Measurements from ENCODE around the gene TMEM214.

Gene TMEM214, protein sequence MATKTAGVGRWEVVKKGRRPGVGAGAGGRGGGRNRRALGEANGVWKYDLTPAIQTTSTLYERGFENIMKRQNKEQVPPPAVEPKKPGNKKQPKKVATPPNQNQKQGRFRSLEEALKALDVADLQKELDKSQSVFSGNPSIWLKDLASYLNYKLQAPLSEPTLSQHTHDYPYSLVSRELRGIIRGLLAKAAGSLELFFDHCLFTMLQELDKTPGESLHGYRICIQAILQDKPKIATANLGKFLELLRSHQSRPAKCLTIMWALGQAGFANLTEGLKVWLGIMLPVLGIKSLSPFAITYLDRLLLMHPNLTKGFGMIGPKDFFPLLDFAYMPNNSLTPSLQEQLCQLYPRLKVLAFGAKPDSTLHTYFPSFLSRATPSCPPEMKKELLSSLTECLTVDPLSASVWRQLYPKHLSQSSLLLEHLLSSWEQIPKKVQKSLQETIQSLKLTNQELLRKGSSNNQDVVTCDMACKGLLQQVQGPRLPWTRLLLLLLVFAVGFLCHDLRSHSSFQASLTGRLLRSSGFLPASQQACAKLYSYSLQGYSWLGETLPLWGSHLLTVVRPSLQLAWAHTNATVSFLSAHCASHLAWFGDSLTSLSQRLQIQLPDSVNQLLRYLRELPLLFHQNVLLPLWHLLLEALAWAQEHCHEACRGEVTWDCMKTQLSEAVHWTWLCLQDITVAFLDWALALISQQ

DNA sequence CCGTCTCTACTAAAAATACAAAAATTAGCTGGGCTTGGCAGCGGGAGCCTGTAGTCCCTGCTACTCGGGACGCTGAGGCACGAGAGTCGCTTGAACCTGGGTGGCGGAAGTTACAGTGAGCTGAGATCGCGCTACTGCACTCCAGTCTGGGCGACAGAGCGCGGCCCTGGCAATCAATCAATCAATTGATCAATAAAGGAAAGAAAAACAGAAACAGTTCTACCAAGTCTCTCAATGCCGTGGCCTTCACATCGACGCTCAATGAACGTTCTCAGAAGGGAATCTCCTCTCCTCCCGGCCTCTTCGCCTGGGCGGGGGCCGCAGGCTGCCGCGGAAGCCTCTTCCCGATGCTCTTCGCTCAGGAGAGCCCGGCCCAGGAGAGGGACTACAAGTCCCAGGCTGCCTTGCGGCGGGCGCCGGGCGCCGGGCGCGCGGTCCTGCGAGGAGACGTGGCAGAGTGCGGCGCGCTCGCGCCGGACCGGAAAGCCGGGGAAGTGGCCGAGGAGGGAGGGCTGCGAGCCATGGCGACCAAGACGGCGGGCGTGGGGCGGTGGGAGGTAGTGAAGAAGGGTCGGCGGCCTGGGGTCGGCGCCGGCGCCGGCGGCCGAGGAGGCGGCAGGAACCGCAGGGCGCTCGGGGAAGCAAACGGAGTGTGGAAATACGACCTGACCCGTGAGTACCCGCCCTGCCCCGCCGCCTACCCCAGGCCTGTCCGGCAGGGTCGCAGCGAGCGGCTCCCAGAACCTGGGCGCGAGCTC, at the start of gene TMEM214:
TMEM214 (plus strand) TSS at position 471 of the 758 bp plus-strand sequence; CDS start at position 522, 51 bp downstream.
- DNase-seq (ENCODE audit: low read depth in 3 of 3), result peak; percentile 68 to 73 (median 72)

DNA sequence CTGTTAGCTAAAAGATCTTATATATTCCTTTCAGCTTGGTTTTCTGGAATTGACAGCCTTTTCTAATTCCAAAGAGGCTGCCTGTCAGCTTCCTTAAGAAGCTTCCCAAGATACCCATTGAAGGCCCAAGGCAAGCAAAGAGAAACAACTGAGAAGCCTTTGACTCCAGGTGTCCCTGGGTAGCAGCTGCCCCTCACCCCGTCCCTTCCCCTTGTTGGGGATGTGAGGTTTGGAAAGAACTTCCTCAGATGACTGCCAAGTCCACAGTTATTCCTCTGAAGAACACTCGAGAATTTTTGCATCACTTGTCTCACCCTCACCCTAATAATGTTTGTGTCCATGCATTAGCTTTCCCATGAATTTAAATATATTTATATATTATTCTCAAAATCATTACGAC, 49.0 kb upstream of the TMEM214 start:
- no peak for DNase-seq (ENCODE audit: low read depth in 3 of 3)

DNA sequence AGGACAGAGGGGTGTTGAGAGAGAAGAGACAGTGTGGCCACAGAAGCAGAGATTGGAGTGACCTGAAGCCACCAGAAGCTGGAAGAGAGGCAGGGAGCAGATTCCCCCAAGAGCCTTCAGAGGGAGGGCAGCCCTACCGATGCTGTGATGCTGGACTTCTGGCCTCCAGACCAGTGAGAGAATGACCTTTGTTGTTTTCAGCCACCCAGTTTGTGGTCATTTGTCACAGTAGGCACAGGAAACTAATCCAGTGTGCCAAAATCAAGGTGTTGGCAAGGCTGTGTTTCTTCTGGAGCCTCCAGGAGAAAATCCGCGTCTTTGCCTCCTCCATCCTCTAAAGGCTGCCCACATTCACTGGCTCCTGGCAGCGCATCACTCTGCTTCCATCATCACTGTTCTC, 47.0 kb upstream of the TMEM214 start:
- DNase-seq (ENCODE audit: low read depth in 3 of 3), result no peak

DNA sequence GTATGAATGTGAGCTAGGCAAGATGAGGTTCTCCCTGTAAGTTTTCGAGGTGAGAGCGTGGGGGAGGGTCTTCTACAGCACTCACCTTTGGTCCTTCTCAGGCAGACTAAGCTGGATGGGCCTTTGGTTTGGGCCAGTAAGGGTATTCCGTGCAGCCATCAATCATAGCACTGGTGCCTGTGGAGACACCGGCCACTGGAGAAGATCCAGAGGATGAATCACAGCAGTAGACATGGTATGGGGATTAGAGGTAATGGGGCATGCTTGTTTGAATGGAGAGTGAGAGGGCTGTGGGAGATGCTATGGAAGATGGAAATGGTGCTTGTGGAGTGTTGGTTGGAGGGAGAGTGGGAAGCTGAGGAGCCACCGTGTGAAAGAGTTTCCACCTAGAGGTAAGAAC, 46.2 kb upstream of the TMEM214 start:
- DNase-seq (ENCODE audit: low read depth in 3 of 3), result no peak

DNA sequence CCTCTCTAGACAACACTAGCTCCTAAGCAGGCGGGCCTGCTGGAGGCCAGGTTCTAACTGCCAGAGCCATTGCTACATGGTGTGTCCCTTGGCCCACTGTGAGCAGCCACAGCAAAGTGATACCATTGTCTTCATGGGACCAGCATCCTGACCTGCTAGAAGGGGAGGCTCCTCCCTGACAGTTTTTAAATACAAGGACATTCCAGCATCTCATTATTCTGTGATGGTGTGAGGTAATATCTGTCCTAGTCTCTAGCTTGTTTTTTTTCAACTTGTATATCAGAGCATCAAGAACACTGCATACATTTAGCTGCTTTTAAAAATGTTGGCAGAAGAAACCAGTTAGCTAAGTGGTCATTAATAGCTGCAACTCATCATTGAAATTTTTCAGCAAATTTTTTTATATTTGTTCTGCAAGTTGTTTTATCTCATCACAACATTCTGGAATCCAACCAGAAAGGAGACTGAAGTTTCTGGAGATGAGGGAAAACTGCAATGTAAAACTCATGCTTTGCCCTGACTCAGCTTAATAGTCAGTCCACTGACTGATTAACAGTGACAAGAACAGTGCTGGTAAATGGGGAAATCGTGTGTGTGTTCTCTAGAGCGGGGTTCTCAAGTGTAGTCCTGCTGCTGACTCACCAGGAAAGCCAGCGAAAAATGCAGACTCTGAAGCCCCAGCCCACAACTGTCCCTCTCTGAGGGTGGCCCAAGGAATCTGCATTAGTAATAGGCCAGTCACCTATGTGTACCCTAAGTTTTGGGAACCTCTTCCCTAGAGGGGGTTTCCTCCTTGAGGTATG, 44.5 kb upstream of the TMEM214 start:
- DNase-seq (ENCODE audit: low read depth in 3 of 3), result no peak

DNA sequence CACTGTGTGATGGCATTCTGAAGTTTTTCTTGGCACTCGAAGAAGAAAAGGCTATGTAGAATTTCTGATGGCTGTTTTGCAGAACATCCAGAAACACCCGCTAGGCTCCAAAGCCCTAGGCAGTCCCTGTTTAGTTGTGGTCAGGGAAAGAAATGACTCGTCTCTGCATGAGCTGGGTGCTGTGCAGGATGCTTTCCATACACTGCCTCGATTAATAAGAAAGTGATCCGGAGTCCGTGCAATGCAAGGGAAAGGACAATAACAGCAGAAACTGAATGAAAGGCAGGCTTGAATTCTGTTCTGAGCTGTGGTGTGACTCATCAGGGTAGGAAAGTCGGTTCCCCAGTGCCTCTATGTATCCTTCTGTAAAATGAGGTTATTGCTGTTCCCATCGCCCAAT, 43.6 kb upstream of the TMEM214 start:
- no peak for DNase-seq (ENCODE audit: low read depth in 3 of 3)

DNA sequence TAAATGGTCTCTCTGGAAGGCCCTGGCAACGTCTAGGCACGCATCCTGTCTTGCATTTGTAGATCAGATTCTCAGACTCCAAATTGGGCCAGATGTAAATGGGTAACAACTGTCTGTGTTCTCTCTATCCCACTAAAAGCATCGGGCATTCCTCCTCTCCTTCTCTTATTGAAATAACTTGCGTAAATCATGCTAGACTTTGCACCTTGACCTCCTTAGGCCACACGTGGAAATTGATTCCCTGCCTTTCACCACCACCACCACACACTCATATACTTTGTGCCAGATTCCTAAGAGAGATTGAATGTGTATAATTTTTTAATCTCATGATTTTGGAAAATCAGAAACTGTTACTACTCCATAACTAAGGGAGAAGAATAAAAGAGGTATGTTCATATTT, 41.0 kb upstream of the TMEM214 start:
- DNase-seq (ENCODE audit: low read depth in 3 of 3), result no peak

DNA sequence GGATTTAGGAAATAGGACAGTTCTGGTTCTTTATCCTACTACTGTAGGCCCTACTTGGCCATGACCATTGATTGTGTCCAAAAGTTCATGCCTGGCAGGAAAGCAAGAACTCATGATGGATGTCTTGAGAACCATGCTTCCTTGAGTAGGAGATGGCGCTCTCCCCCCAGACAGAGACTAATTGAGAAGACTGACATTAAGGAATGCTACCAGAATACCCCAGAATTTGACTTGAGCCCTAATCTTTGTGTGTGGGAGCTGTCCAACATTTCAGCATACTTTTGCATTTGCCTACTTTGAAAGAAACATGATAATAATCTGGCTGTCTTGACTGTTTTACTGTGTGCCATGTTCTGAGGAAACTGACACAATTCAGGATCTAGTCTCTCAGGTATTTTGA, 39.0 kb upstream of the TMEM214 start:
- DNase-seq (ENCODE audit: low read depth in 3 of 3), result no peak

DNA sequence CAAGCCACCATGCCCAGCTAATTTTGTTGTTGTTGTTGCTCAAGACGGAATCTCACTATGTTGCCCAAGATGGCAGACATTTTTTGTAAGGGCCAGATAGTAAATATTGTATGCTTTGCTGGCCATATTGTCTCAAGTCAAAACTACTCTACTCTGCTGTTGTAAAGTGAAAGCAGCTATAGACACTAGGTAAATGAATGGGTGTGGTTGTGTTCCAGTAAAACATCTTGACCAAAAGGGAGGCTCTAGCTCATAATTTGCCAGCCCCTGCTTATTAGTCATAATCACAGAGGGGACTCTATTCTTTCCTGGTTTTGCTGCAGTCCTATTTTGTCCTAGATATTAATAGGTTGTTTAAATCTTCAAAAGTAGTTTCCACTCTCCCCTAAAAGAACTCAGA, 37.8 kb upstream of the TMEM214 start:
- no peak for DNase-seq (ENCODE audit: low read depth in 3 of 3)

DNA sequence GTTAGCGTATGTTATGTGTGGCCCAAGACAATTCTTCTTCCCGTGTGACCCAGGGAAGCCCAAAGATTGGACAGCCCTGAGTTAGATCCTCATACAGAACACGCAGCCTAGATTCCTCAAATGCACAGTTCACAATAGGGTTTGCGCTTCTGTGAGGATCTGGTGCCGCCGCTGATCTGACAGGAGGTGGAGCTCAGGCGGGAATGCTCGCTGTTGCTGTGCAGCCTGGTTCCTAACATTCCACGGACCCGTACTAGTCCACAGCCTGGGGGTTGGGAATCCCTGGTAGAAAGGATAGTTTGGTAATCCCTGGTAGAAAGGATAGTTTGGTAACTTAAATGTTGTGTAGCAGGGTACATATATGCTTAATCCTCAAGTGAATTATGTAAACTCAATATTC, 35.4 kb upstream of the TMEM214 start:
- DNase-seq (ENCODE audit: low read depth in 3 of 3), result no peak

DNA sequence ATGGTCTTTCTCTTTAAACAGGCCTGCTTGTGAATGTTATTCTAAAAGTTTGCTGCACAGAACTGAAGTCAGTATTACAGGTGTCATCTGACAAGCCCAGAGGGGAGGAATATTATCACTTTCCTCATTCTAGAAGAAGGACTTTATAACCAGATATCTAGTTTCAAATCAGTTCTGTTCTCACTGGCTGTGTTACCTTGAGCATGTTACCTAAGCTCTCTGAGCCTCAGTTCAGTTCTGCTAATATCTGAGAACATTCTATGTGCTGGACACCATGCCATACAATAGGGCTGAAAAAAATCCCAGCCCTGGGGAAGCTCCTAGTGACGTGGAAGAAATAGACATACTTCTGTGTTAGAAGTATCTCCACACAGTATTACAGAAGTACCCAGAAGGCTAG, 34.4 kb upstream of the TMEM214 start:
- DNase-seq (ENCODE audit: low read depth in 3 of 3), result no peak

DNA sequence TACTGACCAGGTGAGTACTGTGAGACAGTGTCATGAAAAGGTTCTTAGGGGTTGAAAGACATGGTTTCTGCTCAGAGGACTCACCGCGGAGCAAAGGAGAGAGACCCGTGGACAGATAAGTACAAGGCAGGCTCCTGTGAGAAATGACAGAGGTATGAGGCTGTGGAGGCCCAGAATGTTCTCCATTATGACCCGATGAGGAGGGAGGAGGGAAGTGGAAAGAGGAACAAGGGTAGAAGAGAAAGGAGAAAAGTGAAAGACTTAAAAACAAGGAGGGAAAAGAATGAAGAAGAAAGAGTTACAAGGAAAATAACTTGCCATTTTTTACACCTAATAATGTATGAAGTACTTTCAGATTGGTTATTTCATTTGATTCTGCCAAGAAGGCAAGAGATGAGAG, 32.5 kb upstream of the TMEM214 start:
- DNase-seq (ENCODE audit: low read depth in 3 of 3), result no peak

DNA sequence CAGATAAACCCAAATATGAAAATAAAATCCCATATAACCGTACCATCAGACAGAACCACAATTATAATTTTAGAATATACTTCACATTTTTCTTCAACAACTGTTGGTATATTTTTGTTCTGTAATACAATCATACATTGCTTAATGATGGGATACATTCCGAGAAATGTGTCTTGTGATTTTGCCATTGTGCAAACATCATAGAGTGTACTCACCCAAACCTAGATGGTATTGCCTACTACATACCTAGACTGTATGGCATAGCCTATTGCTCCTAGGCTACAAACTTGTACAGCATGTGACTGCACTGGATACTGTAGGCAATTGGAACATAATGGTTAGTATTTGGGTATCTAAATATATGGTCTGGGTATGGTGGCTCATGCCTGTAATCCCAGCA, 31.8 kb upstream of the TMEM214 start:
- DNase-seq (ENCODE audit: low read depth in 3 of 3), result no peak

DNA sequence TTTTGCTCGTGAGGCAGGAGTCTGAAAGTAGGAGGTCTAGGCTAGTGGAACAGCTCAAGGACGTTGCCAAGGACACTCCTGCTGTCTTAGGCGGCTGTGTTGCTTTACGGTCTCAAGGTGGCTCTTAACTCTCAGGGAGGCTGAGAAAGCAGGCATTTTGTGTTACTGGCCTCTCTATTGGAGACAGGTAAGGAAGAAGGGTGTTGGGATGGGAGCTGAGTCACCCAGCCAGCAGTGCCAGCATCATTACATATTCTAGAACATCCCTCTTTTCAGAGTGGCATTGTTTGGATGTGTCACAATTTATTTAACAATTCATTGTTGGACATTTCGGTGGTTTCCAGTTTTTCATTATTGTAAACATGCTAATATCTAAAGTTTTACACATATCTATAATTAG, 30.8 kb upstream of the TMEM214 start:
- no peak for DNase-seq (ENCODE audit: low read depth in 3 of 3)

DNA sequence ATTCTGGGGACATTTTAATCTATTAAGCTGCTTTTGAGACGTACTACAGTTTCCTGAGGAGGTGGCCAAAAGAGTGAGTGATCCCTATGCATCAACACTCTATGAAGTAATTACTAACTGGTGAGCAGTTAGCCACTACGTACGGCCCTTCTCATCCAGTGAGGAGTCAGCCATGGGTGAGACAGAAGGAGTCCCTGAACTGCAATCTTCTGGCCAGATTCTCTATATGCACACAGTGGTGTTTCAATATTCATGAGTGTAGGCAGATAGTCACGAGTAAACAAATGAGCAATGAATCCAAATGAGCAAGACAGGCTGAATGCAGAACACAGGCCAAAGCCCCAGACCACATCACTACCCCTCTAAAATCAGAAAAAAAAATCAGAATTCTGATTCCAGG, 29.8 kb upstream of the TMEM214 start:
- DNase-seq (ENCODE audit: low read depth in 3 of 3), result no peak

DNA sequence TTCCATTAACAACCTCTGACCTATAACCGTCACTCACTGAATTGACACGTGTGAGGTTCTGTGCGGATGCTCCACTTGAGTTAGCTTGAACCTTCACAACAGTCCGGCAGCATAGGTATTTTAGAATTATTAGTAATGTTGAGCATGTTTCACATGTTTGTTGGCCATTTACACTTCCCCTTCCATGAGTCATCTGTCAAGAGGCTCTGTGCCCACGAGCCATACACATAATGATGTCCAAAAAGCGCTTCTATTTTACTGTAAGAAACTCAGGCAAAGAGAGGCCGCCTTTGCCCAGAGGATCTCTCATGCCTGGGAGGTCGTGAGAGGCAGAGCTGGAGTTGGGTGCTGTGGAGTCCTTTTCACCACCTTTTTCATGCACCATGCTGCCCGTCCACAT, 28.9 kb upstream of the TMEM214 start:
- no peak for DNase-seq (ENCODE audit: low read depth in 3 of 3)

DNA sequence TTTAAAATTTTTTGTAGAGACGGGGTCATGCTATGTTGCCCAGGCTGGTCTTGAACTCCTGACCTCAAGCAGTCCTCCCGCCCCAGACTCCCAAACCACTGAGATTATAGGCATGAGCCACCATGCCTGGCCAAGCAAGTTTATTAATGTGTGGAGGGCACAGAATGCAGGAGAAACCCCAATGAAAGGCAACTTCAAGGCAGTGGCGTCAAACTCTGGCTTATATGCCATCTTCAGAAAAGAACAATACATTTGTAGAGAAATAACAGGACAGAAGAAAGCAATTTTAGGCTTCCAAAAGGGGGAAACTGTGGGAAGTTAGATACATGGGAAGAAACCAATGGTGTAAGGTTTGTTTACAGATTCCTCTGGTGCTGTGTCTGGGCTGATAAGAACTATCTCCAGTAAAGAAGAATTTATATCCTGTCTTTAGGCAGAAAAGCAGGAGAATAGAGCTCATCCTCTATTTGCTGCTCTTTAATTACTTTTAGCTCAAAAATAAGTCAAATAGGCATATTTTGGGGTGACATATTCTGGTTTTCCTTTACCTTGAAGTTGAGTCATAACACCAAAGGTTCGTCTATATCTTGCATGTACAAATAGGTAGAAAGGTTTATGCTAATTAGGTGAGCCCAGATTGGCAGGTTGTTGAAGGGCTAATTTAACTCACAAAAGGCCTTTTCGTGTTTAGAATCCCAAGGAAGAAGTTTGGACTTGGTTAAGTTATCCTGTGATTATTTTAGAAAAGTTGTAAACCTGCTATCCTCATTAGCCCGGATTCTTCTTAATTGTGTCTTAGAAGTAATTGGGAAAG, 26.0 kb upstream of the TMEM214 start:
- DNase-seq (ENCODE audit: low read depth in 3 of 3), result no peak

DNA sequence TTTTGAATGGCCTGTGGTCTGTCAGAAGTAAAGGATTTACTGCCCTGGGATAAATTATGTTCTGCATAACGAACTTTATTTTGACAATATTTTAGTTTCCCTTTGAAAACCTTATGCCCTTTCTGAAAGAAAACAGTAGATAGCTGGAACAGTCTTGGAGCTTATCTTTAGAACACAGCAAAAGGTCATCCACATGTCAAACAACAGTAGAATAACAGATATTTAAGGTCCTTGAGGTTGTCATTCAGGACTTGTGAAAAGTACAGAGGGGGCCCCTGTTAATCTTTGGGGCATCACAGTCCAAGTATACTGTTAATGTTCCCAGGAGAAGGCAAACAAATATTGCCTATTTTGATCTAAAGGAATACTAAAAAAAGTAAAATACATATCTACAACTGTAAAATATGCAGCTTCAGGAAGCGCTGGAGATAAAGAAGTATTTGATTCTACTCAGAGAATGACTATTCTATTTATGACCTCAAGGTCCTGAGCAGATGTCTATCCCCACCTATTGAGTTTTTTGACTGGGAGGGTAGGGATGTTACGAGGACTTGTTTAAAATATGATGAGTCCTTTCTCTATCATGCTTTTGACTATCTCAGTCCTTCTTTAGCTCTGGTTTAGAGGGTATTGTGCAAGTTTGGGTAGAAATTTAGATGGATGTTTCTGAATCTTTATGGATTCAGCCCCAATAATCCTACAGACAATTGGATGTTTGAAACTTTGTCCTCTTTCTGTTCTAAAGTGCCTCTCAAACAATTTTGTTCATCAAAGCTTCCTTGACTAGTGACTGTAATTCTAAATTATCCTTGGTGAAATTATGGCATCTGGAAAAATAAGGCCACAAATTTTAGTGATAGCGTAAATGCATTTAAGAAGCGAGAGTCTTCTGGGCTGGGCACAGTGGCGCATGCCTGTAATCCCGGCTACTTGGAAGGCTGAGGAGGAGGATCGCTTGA, 25.1 kb upstream of the TMEM214 start:
- DNase-seq (ENCODE audit: low read depth in 3 of 3), result no peak

DNA sequence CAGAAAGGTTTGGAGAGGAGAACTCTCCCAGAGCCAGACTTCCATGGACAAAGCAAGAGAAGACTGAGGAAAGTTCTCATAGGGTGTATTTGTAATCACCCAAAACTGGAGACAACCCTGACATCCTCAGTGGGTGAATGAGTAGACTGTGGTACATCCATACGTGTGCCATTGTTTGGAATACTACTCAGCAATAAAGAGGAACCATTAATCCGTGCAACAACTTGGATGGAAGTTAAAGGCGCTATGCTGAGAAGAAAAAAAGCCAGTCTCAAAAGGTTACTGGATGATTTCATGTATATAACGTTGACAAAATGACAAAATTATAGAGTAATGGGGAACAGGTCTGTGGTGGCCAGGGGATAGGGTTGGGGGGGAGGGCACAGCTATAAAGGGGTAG, 24.1 kb upstream of the TMEM214 start:
- no peak for DNase-seq (ENCODE audit: low read depth in 3 of 3)

DNA sequence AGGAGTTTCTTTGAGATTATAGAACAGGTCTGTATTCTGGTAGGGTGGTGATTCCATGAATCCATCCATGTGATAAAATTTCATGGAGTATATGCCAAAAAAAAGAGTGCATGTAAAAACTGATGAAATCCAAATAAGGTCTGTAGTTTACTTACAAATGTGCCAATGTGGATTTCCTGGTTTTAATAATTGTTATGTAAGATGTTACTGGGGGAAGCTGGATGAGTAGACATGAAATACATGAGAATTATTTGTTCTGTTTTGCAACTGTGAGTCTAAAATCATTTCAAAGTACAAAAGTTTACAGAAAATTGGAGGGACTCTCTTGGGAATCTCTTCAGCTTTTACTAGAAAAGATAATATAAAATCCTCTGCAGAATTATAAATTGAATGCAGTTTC, 23.7 kb upstream of the TMEM214 start:
- DNase-seq (ENCODE audit: low read depth in 3 of 3), result no peak
